Neural crest cell (in vitro differentiated cells): Measurements from ENCODE around the gene MXD1. TPM values are rescaled to one million over a fixed set of nuclear protein-coding genes. Genes with fewer than 3 reads are reported as not detected.

Experiments
- DNase-seq: peaks from one replicate; pipeline ENCODE4 v3.0.0; 2021; ENCODE audit warnings: low read depth, mixed read lengths, low spot score
- H3K27ac Mint-ChIP-seq: one replicate; pipeline ENCODE4 v1.8.0; 2021; ENCODE audit warnings: mild to moderate bottlenecking, mixed read lengths; ENCODE audit not compliant: unreplicated experiment
- H3K27me3 Mint-ChIP-seq: 2 replicates; pipeline ENCODE4 v1.8.0; 2021; ENCODE audit warnings: low read depth, mild to moderate bottlenecking, mixed read lengths
- H3K36me3 Mint-ChIP-seq: 2 replicates; pipeline ENCODE4 v1.8.0; 2021; ENCODE audit warnings: low read depth, mild to moderate bottlenecking, mixed read lengths
- H3K4me1 Mint-ChIP-seq: 2 replicates; pipeline ENCODE4 v1.8.0; 2021; ENCODE audit warnings: mixed read lengths
- H3K4me3 Mint-ChIP-seq: one replicate; pipeline ENCODE4 v1.8.0; 2021; ENCODE audit warnings: mild to moderate bottlenecking, mixed read lengths
- H3K9me3 Mint-ChIP-seq: 2 replicates; pipeline ENCODE4 v1.8.0; 2021; ENCODE audit warnings: mixed read lengths
- total RNA-seq: library from RNA; stranded (reverse); gene quantifications from 2 replicates; pipeline ENCODE4 v1.2.1, GENCODE V29; 2021
- TF ChIP-seq, protein P1 (sequence below): fragments of 200-600 bp; sonication (generic); conservative IDR thresholded peaks from 2 replicates; pipeline ENCODE4 v1.5.0; 2021; ENCODE audit warnings: antibody characterized with exemption, mild to moderate bottlenecking

Gene MXD1
- total RNA-seq, 1 donor from 2014 or later, result 4.9 TPM

DNA sequence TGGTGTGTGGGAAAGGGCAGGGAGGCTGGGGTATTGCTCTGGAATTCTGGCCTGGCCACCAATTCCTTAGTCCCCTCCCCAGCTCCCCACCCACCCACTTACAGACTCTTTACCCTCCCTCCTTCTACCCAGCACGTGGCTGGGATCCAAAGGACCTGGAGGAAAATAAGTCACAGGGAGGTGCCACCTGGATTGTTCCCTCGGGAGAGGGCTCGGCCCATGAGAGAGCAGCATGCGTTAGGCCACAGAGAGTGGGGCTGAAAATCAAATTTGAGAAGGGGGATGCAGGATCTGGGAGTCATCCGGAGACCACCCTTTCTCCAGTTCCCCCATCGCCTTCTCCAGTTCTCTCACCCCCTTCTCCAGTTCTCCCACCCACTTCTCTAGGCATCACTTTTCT lies 43.6 kb downstream of the MXD1 start:
- Mint-ChIP-seq H3K27ac (no peak overlapping the region), H3K27me3 (peaks cover 15% of the 10 kb centered on the region), H3K4me3 (no peak overlapping the region), H3K36me3 (no peaks in the 10 kb centered on the region), H3K4me1 (no peaks in the 10 kb centered on the region), H3K9me3 (no peaks in the 10 kb centered on the region)
- TF ChIP-seq, protein P1, sequence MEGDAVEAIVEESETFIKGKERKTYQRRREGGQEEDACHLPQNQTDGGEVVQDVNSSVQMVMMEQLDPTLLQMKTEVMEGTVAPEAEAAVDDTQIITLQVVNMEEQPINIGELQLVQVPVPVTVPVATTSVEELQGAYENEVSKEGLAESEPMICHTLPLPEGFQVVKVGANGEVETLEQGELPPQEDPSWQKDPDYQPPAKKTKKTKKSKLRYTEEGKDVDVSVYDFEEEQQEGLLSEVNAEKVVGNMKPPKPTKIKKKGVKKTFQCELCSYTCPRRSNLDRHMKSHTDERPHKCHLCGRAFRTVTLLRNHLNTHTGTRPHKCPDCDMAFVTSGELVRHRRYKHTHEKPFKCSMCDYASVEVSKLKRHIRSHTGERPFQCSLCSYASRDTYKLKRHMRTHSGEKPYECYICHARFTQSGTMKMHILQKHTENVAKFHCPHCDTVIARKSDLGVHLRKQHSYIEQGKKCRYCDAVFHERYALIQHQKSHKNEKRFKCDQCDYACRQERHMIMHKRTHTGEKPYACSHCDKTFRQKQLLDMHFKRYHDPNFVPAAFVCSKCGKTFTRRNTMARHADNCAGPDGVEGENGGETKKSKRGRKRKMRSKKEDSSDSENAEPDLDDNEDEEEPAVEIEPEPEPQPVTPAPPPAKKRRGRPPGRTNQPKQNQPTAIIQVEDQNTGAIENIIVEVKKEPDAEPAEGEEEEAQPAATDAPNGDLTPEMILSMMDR, result no peak
- no peak for DNase-seq

DNA sequence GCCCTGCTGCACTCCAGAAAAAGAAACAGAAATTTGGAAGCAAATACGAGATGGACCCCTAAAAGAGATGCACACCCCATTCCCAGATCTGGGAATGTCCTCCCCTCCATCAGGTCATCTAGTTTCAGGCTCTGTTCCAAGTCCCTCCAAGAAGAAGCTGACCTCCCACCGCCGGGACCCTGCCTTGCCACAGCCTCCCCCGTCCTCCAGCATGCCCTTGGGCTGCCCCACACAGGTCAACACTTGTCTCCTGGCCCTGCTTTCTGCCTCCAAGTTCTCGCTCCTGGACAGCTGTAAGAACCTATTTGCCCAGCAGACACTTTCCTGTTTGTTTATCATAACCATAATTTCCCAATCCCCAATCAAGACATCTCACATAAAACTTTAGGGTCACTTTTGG lies 44.5 kb downstream of the MXD1 start:
- Mint-ChIP-seq H3K9me3 (no peaks in the 10 kb centered on the region), H3K4me1 (no peaks in the 10 kb centered on the region), H3K36me3 (no peaks in the 10 kb centered on the region), H3K27me3 (peaks cover 15% of the 10 kb centered on the region), H3K27ac (no peak overlapping the region), H3K4me3 (no peak overlapping the region)
- DNase-seq, result no peak
- TF ChIP-seq, protein P1, result no peak

DNA sequence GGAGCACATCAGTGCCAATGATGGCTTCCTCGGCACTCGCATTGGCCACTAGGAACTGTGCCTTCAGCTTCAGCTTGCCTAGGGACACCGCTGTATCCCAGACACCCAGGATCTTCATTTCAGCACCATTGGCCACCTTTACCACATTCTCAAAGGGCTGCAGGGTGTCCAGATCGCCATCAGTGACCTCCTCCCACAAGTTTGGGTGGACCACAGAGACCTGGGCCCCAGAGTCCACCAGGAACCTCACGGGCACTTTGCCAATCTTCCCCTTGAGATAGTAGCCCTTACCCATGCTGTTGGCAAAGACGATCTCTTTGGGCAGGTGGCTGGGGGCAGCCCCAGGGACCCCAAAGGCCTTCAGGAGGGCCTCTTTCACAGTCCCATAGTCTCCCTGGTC lies 45.9 kb downstream of the MXD1 start:
- TF ChIP-seq, protein P1, result no peak
- H3K4me1 Mint-ChIP-seq, result no peaks in the 10 kb centered on the region
- H3K27ac Mint-ChIP-seq, result no peak overlapping the region
- peaks cover 10% of the 10 kb centered on the region for H3K27me3 Mint-ChIP-seq
- no peaks in the 10 kb centered on the region for H3K36me3 Mint-ChIP-seq
- H3K9me3 Mint-ChIP-seq, result no peaks in the 10 kb centered on the region
- DNase-seq, result no peak
- H3K4me3 Mint-ChIP-seq, result no peak overlapping the region

DNA sequence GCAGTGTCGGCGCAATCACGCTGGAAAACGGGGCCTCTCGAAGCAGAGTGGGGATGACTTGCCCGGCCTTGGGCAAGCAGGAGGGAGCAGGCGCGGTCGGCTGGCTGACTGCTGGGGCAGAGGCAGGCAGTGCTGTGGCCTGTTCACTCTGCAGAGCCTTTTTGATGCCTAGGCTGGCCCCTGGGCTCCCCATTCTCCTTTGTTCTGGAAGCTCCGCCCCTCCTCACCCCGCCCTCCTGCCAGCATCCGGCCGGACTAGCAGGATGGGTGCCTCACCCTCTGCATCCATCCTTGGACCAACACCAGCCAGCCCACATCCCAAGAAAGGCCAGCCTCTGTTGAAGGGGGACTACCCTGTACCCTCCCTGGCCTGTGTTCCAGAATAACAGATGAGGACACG lies 46.6 kb downstream of the MXD1 start, which contains the start of gene ASPRV1:
Gene ASPRV1, minus strand, starts transcription at position 136 of the 400 bp plus-strand sequence. CDS start 195 bp downstream, outside the sequence.
- H3K4me1 Mint-ChIP-seq, result no peaks in the 10 kb centered on the region
- H3K9me3 Mint-ChIP-seq, result no peaks in the 10 kb centered on the region
- H3K4me3 Mint-ChIP-seq, result no peak within 1 kb of the TSS
- DNase-seq, result no peak
- TF ChIP-seq, protein P1, result no peak
- H3K27ac Mint-ChIP-seq, result peak within 1 kb of the TSS; percentile 27
- H3K36me3 Mint-ChIP-seq, result no peaks in the 10 kb centered on the region
- H3K27me3 Mint-ChIP-seq, result peaks cover 5% of the 10 kb centered on the region

DNA sequence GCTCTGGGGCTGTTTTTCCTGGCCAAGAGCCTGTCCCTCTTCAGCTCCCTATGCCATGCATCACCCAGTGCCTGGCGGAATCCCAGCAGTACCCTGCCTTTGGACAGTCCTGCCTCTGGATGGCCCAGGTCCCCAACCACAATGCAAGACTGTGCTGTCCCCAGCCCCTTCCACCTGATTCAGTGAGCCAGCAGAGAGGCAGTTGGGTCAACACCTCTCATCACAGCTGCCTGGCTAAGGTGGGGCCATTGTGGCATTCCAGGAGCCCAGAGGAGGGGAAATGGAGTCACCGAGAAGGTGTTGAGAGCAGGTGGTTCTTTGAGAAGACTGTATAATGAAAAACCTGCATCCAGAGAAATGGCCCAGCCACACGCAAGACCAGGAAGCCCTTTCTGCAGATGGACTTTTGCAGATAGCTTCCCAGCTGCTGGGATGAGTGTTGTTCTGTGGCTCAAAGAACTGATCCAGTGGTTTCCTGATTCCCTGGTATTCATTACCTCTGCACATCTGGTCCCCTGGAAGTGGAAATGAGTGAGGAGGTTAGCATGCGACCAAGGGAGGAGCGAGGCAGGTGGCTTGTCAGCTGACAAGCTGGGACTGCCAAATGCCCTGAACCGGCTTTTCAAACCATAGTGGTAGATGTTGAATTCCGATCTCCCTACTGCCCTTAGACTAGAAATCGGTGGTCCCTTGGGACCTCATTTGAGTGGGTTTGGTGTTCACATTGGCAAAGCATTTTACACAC lies 48.2 kb downstream of the MXD1 start:
- DNase-seq, result no peak
- no peaks in the 10 kb centered on the region for H3K4me1 Mint-ChIP-seq
- TF ChIP-seq, protein P1, result no peak
- no peaks in the 10 kb centered on the region for H3K36me3 Mint-ChIP-seq
- no peak overlapping the region for H3K4me3 Mint-ChIP-seq
- H3K27ac Mint-ChIP-seq, result no peak overlapping the region
- no peaks in the 10 kb centered on the region for H3K9me3 Mint-ChIP-seq
- no peaks in the 10 kb centered on the region for H3K27me3 Mint-ChIP-seq
